HepG2 (cell line): Measurements from ENCODE around the gene UPF3A. TPM values are rescaled to one million over a fixed set of nuclear protein-coding genes. Genes with fewer than 3 reads are reported as not detected.
"Not testable (repeated sequence)": the region's sequence is repeated elsewhere in the genome, so short reads cannot be mapped to it uniquely, and the experiment has no call there.

Experiments
- ATAC-seq: fragments of 200-7000 bp; cut with Tn5 transposase; 3 replicates; pipeline ENCODE4 v1.9.1; 2020; ENCODE audit warnings: mild to moderate bottlenecking, moderate library complexity
- BruUV-seq: library from RNA; stranded (reverse); fragments of 400-500 nt; replicated peaks from 2 replicates; lab custom pipeline; 2021; lab: Mats Ljungman, UMichigan
- CTCF ChIA-PET: fragments of 300-600 bp; formaldehyde crosslinking; extraction: SDS; loops from one replicate; lab custom pipeline; 2021; ENCODE audit warnings: low total read pairs, inconsistent platforms, low intra/inter-chr PET ratio; lab: Yijun Ruan, JAX
- POLR2A ChIA-PET: fragments of 350-600 bp; sonication (Branson Sonifier 250); formaldehyde crosslinking; loops from one replicate; lab custom pipeline; 2020; ENCODE audit warnings: antibody characterized with exemption, inconsistent platforms; lab: Yijun Ruan, JAX
- DNase-seq: peaks from one replicate; pipeline ENCODE4 v3.0.0-alpha.2; 2015; ENCODE audit warnings: low spot score
- FAIRE-seq: peaks from 3 replicates; lab custom pipeline; 2011; peaks lifted over from hg19 to GRCh38; lab: Jason Lieb, UNC
- H2AFZ ChIP-seq: one replicate; pipeline ENCODE4 v1.6.1; 2011; ENCODE audit warnings: low read length, inconsistent platforms
- H3K27ac ChIP-seq: fragments of 300-600 bp; 3 replicates; pipeline ENCODE4 v1.8.0; 2011; ENCODE audit warnings: mixed run types, mild to moderate bottlenecking, mixed read lengths, low read length, inconsistent platforms; ENCODE audit not compliant: insufficient read depth; ENCODE audit errors: extremely low read length
- H3K27me3 ChIP-seq, 2 experiments: fragments of 200-600 bp in 1 of 2; 2 replicates in 1 of 2; 3 replicates in 1 of 2; pipeline versions ENCODE4 v1.6.0 to v1.8.0; 2011; ENCODE audit warnings: low read length in 2 of 2, mild to moderate bottlenecking in 2 of 2, moderate library complexity in 2 of 2, inconsistent platforms in 1 of 2; ENCODE audit not compliant: insufficient read depth in 2 of 2, control insufficient read depth in 1 of 2
- H3K36me3 ChIP-seq, 2 experiments: fragments of 200-600 bp in 1 of 2; replicated peaks in 1 of 2; 2 replicates in 1 of 2; 3 replicates in 1 of 2; pipeline versions ENCODE4 v1.5.1 to v1.8.0; 2011; ENCODE audit warnings: low read length in 2 of 2, inconsistent platforms in 1 of 2; ENCODE audit not compliant: insufficient read depth in 2 of 2, control insufficient read depth in 1 of 2
- H3K4me1 ChIP-seq: 2 replicates; pipeline ENCODE4 v1.5.1; 2012; ENCODE audit warnings: low read length, inconsistent platforms; ENCODE audit not compliant: insufficient read depth
- H3K4me2 ChIP-seq: 2 replicates; pipeline ENCODE4 v1.6.0; 2011; ENCODE audit warnings: low read depth, low read length, inconsistent platforms
- H3K4me3 ChIP-seq, 3 experiments: fragments of 200-600 bp in 1 of 3; sonication (generic), shearing (Covaris generic) in 1 of 3; replicated peaks in 1 of 3; 2 replicates each; pipeline ENCODE4 v1.5.1; 2011 to 2016; ENCODE audit warnings: low read length in 3 of 3, inconsistent platforms in 2 of 3, low read depth in 2 of 3, mild to moderate bottlenecking in 2 of 3, control low read depth in 1 of 3, mixed read lengths in 1 of 3; ENCODE audit not compliant: insufficient read depth in 1 of 3
- H3K79me2 ChIP-seq: one replicate; pipeline ENCODE4 v1.6.1; 2011; ENCODE audit warnings: low read length, inconsistent platforms; ENCODE audit not compliant: insufficient read depth
- H3K9ac ChIP-seq: 2 replicates; pipeline ENCODE4 v1.6.0; 2011; ENCODE audit warnings: mild to moderate bottlenecking, low read depth, low read length, inconsistent platforms; ENCODE audit not compliant: insufficient read depth
- H3K9me3 ChIP-seq: 2 replicates; pipeline ENCODE4 v1.5.1; 2012; ENCODE audit warnings: mild to moderate bottlenecking, low read length
- H4K20me1 ChIP-seq: 2 replicates; pipeline ENCODE4 v1.6.0; 2011; ENCODE audit warnings: inconsistent platforms, mild to moderate bottlenecking, low read length, moderate library complexity; ENCODE audit not compliant: insufficient read depth
- ARID2 ChIP-seq: sonication (generic); formaldehyde crosslinking; IDR thresholded peaks from 2 replicates; pipeline ENCODE4 v1.8.1; 2022; ENCODE audit warnings: mild to moderate bottlenecking, missing genetic modification reagents, borderline replicate concordance
- WGBS: methylation state at CpG from one replicate; pipeline ENCODE4 v1.1.6; 2017; ENCODE audit warnings: low lambda C conversion rate; 5-methylcytosine and 5-hydroxymethylcytosine counted together
- in situ Hi-C: cut with HindIII; loops from 2 replicates; pipeline ENCODE4 v1.10.0; 2017; ENCODE audit warnings: low pct_unique_long_range_greater_than_20kb; ENCODE audit not compliant: extremely low pct_ligation_motif_present
- intact Hi-C: fragments of 100-400 bp; cut with micrococcal nuclease; formaldehyde crosslinking; loops from one replicate; pipeline ENCODE4 v1.10.0; 2022; ENCODE audit not compliant: unreplicated experiment
- polyA plus RNA-seq, 8 experiments: library from polyadenylated mRNA; depleted of rRNA in 3 of 8; stranded (reverse) in 7 of 8; unstranded in 1 of 8; fragments of >200 nt; fragmentation: Illumina TruSeq in 4 of 8; extraction: Trizol in 4 of 8; gene quantifications; 2 replicates each; pipeline versions ENCODE4 v1.2.1 to v1.2.3, GENCODE V29; 2011 to 2016; ENCODE audit warnings: low read depth in 4 of 8, missing spikeins in 1 of 8, mixed read lengths in 1 of 8; ENCODE audit not compliant: insufficient read depth in 1 of 8
- total RNA-seq, 5 experiments: library from RNA; depleted of rRNA; stranded (reverse); fragments of >200 nt; fragmentation: Illumina TruSeq; extraction: Trizol; gene quantifications; 2 replicates each; pipeline ENCODE4 v1.2.3, GENCODE V29; 2016; ENCODE audit warnings: low read depth in 1 of 5

The UPF3A gene
- total and polyA plus RNA-seq, 2 of the 13 experiments (the other 11 are each of a cell fraction or from before 2014, with no cell fraction given), result 60.2 to 63.8 TPM

DNA sequence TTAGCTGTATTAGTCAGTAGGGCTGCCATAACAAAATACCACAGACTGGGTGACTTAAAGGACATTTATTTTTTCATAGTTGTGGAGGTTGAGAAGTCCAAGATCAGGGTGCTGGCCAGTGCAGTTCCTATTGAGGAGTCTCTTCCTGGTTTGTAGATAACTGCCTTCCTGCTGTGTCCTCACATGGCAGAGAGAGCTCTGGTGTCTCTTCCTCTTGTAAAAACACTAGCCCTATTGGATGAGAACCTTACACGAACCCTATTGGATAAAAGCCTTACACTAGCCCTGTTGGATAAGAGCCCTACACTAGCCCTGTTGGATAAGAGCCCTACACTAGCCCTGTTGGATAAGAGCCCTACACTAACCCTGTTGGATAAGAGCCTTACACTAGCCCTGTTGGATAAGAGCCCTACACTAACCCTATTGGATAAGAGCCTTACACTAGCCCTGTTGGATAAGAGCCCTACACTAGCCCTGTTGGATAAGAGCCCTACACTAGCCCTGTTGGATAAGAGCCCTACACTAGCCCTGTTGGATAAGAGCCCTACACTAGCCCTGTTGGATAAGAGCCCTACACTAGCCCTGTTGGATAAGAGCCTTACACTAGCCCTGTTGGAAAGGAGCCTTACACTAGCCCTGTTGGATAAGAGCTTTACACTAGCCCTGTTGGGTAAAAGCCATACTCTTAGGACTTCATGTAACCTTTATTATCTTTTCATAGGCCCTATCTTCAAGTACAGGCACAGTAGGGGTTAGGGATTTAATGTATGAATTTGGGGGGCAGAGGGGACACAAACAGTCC lies 29.6 kb upstream of the UPF3A start:
- H3K4me3 ChIP-seq, BruUV-seq, DNase-seq, CTCF ChIA-PET, H4K20me1 ChIP-seq, H3K27ac ChIP-seq, H3K4me2 ChIP-seq, H3K27me3 ChIP-seq, H2AFZ ChIP-seq, in situ Hi-C loops, H3K4me1 ChIP-seq, ATAC-seq, H3K9me3 ChIP-seq, intact Hi-C loops, H3K79me2 ChIP-seq, H3K9ac ChIP-seq, FAIRE-seq: not testable (repeated sequence)
- 89% methylated on average over 1 of the region's 1 CpG for WGBS
- H3K36me3 ChIP-seq, result peaks cover 15 to 71% of the 10 kb centered on the region in 2 experiments; a peak in 4 of 5 replicates
- POLR2A ChIA-PET, result interaction anchor here (0.9 kb wide), 1 partner anchor 29 kb away, joined by 3 read pairs; the partner anchor contains the start of gene UPF3A

DNA sequence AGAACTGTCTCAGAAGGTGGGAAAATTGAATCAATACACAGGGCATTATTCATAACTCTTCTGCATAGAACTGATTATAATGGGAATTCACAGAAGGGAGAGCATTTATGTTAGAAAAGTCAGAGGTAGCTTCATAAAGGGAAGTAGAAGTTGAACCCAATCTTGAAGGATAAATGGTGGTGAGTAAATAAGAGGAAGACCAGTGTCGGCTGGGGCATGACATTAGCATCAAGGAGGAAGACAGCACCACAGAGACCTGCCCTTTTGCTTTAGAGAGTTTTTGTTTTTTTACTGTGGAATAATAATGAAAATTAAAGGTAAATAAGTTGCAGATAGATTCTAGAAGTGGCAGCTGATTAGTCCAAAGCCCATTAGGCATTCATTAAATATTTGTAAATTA lies 24.9 kb upstream of the UPF3A start:
- WGBS, result 93% methylated on average over 1 of the region's 1 CpG
- no peak for DNase-seq
- Histone ChIP-seq H2AFZ (no peak overlapping the region), H3K79me2 (no peaks in the 10 kb centered on the region), H3K4me1 (no peaks in the 10 kb centered on the region)
- no peak for TF ChIP-seq ARID2 (CRISPR knock-in tag)
- TF ChIP-seq, all 625 proteins: peak for 0
- in situ Hi-C loops, result no loop called here
- H3K27me3 ChIP-seq, result no peaks in the 10 kb centered on the region
- H3K36me3 ChIP-seq, result peaks cover 20 to 72% of the 10 kb centered on the region in 2 experiments
- no peaks in the 10 kb centered on the region for H3K9me3 ChIP-seq
- H3K4me3 ChIP-seq, result no peak overlapping the region
- FAIRE-seq (no peak), ATAC-seq (no peak)
- intact Hi-C loops, result no loop called here
- ChIA-PET POLR2A (no interaction called here), CTCF (no interaction called here)
- H3K4me2 ChIP-seq, result no peak overlapping the region
- BruUV-seq, result no TSS peak
- H3K9ac ChIP-seq, result no peak overlapping the region
- no peaks in the 10 kb centered on the region for H4K20me1 ChIP-seq
- no peak overlapping the region for H3K27ac ChIP-seq
